ENCODE data around the gene STOX1.

The STOX1 gene

DNA sequence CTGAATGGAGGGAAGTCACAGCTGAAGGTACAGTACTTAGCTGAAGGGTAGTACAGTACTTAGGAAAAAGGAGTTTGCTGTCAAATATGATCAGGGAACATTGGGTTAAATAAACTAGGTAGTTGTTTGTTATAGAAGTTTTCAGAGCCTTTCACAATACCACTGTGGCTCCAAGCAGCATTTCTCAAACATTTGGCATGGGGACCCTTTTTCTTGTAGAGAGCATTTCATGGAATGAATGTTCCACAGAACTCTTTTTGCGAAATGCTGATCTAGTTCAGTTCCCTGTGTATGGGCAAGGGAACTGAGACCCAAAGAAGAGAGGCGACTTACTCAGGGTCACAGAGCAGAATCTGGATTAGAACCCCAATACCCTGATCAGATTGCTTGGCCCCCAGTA is 42.3 kb downstream of the STOX1 start:
- DNase-seq (ENCODE audit: low read depth, low spot score) = no peak
- H3K27ac ChIP-seq = no peak overlapping the region
- H3K9me3 ChIP-seq (ENCODE audit: low read depth, low read length) = no peaks in the 10 kb centered on the region
- H3K9ac ChIP-seq (ENCODE audit: insufficient read length) = no peak overlapping the region
- no peaks in the 10 kb centered on the region for H3K36me3 ChIP-seq (ENCODE audit: insufficient read depth, low read length)
- TF ChIP-seq POLR2AphosphoS5 (IDR thresholded peaks at IDR 0.05; ENCODE audit: borderline replicate concordance, low read depth, low read length) (no peak), EZH2 (IDR thresholded peaks at IDR 0.05) (no peak), FOXP2 (optimal IDR thresholded peaks at IDR 0.05; ENCODE audit: control extremely low read depth, extremely low read length, insufficient read depth) (no peak)
- H3K4me3 ChIP-seq = no peak overlapping the region

DNA sequence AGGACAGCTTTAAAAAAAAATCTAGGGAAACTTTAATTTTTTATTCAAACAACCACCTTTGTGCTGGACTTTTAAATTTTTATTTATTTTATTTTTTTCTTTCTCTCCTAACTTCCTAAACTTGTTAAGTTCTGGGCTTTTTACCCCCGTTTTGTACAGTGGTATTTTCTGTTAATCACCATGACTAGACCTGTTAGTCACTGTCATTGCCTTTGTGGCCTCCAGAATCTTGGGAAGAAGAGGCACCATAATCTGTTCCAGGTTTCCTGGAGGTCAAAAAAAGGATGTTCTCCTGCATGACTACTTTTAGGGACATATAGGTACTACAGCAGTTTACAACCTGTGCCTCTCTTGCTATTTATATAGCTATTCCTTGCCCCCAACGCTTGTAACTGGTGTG is 42.7 kb downstream of the STOX1 start:
- TF ChIP-seq POLR2AphosphoS5 (IDR thresholded peaks at IDR 0.05; ENCODE audit: borderline replicate concordance, low read depth, low read length) = no peak
- TF ChIP-seq FOXP2 (optimal IDR thresholded peaks at IDR 0.05; ENCODE audit: control extremely low read depth, extremely low read length, insufficient read depth) = no peak
- no peak for TF ChIP-seq EZH2 (IDR thresholded peaks at IDR 0.05)
- Histone ChIP-seq H3K36me3 (ENCODE audit: insufficient read depth, low read length) (no peaks in the 10 kb centered on the region), H3K9ac (ENCODE audit: insufficient read length) (no peak overlapping the region), H3K27ac (no peak overlapping the region), H3K9me3 (ENCODE audit: low read depth, low read length) (no peaks in the 10 kb centered on the region), H3K4me3 (no peak overlapping the region)
- no peak for DNase-seq (ENCODE audit: low read depth, low spot score)

DNA sequence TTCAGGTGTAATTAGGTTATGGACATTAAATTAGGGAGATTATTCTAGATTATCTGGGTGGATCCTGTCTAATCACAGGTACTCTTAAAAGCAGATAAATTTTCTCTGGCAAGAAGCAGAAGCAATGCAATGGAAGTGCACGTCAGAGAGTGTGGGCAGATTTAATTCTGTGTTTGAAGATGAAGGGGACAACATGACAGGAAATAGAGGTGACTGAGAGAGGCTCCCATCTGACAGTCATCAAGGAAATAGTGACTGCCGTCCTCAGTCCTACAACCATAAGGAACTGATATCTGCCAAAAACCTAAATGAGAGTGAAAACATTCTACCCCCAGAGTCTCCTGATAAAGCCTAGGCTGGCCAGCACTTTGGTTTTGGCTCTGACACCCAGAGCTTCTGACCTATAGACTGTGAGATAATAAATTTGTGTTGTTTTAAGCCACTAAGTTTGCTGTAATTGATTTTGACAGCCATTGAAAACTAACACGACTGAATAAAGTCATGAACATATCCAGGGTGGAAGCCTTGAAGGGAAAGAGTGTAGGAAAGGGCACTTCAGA is 43.3 kb downstream of the STOX1 start:
- no peak overlapping the region for H3K9ac ChIP-seq (ENCODE audit: insufficient read length)
- H3K4me3 ChIP-seq = no peak overlapping the region
- no peak for DNase-seq (ENCODE audit: low read depth, low spot score)
- H3K36me3 ChIP-seq (ENCODE audit: insufficient read depth, low read length) = no peaks in the 10 kb centered on the region
- no peaks in the 10 kb centered on the region for H3K9me3 ChIP-seq (ENCODE audit: low read depth, low read length)
- no peak overlapping the region for H3K27ac ChIP-seq
- TF ChIP-seq FOXP2 (optimal IDR thresholded peaks at IDR 0.05; ENCODE audit: control extremely low read depth, extremely low read length, insufficient read depth) = no peak
- TF ChIP-seq EZH2 (IDR thresholded peaks at IDR 0.05) = no peak
- TF ChIP-seq POLR2AphosphoS5 (IDR thresholded peaks at IDR 0.05; ENCODE audit: borderline replicate concordance, low read depth, low read length) = no peak

- TF ChIP-seq POLR2AphosphoS5 (IDR thresholded peaks at IDR 0.05; ENCODE audit: borderline replicate concordance, low read depth, low read length) = no peak
- TF ChIP-seq EZH2 (IDR thresholded peaks at IDR 0.05) = no peak
- TF ChIP-seq FOXP2 (optimal IDR thresholded peaks at IDR 0.05; ENCODE audit: control extremely low read depth, extremely low read length, insufficient read depth) = no peak
Observed at GRCh38 chr10:68871105-68871711, 43.9 kb downstream of the STOX1 start.

GRCh38 chr10:68871731-68872342 is 44.5 kb downstream of the STOX1 start:
- Histone ChIP-seq H3K27ac (no peak overlapping the region), H3K9ac (ENCODE audit: insufficient read length) (no peak overlapping the region), H3K9me3 (ENCODE audit: low read depth, low read length) (no peaks in the 10 kb centered on the region), H3K4me3 (peak overlapping the region; percentile 21; the same call in 1 of the 2 replicates), H3K36me3 (ENCODE audit: insufficient read depth, low read length) (no peaks in the 10 kb centered on the region)
- TF ChIP-seq POLR2AphosphoS5 (IDR thresholded peaks at IDR 0.05; ENCODE audit: borderline replicate concordance, low read depth, low read length) (no peak), FOXP2 (optimal IDR thresholded peaks at IDR 0.05; ENCODE audit: control extremely low read depth, extremely low read length, insufficient read depth) (no peak), EZH2 (IDR thresholded peaks at IDR 0.05) (no peak)
- peak; percentile 35 for DNase-seq (ENCODE audit: low read depth, low spot score)

More at GRCh38 chr10:68871105-68871711, 43.9 kb downstream of the STOX1 start:
- Histone ChIP-seq H3K4me3 (peak overlapping the region; percentile 21; the same call in 1 of the 2 replicates), H3K27ac (no peak overlapping the region), H3K9ac (ENCODE audit: insufficient read length) (no peak overlapping the region), H3K36me3 (ENCODE audit: insufficient read depth, low read length) (no peaks in the 10 kb centered on the region), H3K9me3 (ENCODE audit: low read depth, low read length) (no peaks in the 10 kb centered on the region)
- no peak for DNase-seq (ENCODE audit: low read depth, low spot score)

DNA sequence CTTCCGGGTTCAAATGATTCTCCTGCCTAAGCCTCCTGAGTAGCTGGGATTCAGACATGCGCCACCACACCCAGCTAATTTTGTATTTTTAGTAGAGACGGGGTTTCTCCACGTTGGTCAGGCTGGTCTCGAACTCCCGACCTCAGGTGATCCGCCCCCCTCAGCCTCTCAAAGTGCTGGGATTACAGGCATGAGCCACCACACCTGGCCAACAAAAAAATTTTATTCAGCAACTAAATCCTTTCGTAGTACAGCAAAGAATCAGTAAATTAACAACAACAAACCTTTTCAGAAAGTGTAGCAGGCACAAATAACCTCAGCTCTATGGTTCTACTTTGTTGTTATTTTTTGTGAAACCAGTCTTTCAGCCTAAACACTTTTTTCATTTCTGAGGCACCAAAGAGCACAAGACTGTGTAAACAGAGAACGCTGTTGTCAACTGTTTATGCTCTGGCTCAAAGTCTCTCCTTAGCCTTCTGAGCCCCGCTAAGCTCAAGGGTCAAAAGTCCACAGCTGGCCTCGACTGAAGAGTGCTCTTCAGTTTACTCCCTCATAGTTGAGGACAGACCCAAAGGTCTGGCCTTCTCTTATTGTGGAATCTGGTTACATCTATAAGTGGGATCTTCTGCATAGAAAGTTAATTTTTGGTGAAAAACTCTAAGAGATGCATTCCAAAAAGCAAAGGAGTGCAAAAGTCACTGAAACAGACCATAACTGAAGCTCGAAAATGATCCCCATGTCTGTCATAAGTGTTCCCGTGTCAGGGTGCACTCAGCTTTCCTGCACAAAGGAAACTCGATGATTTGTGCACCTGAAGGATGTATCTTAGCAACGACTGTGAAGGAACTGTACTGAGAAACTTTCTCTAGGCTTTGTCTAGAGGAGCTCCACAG is 49.2 kb downstream of the STOX1 start:
- Histone ChIP-seq H3K27ac (no peak overlapping the region), H3K36me3 (ENCODE audit: insufficient read depth, low read length) (no peaks in the 10 kb centered on the region), H3K9me3 (ENCODE audit: low read depth, low read length) (no peaks in the 10 kb centered on the region), H3K9ac (ENCODE audit: insufficient read length) (no peak overlapping the region), H3K4me3 (no peak overlapping the region)
- TF ChIP-seq EZH2 (IDR thresholded peaks at IDR 0.05) (no peak), POLR2AphosphoS5 (IDR thresholded peaks at IDR 0.05; ENCODE audit: borderline replicate concordance, low read depth, low read length) (no peak), FOXP2 (optimal IDR thresholded peaks at IDR 0.05; ENCODE audit: control extremely low read depth, extremely low read length, insufficient read depth) (no peak)
- no peak for DNase-seq (ENCODE audit: low read depth, low spot score)

DNA sequence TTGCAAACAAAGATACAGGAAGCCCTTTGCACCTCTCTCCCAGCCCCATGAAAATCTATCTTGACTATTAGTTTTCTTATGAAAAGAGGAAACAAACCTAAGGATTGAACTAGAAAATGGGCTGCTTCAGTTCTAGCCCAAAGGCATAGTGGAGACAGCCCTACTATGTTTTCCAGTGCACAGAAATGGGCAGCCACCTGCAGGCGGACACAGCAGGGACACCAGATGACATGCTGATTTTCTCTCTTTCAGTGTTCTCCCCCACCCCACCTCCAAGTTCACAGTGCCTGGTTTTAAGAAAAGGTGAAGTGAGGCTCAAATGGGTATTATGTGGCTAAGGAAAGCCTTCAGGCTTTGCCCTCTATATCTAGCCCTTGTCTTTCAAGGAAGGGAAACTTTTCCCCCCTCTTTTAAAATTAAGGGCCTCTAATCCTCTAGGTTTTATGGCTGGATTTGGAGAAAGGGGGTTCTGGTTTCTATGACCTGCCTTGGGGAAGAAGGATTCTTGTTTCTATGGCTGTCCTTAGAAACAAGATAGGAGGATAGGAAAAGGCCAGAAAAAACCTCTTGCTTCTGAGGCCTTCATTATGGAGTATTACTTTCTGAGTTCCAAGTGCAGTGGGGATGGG is 50.3 kb downstream of the STOX1 start:
- Histone ChIP-seq H3K9ac (ENCODE audit: insufficient read length) (no peak overlapping the region), H3K9me3 (ENCODE audit: low read depth, low read length) (no peaks in the 10 kb centered on the region), H3K27ac (no peak overlapping the region), H3K36me3 (ENCODE audit: insufficient read depth, low read length) (no peaks in the 10 kb centered on the region), H3K4me3 (no peak overlapping the region)
- TF ChIP-seq POLR2AphosphoS5 (IDR thresholded peaks at IDR 0.05; ENCODE audit: borderline replicate concordance, low read depth, low read length) = no peak
- DNase-seq (ENCODE audit: low read depth, low spot score) = no peak

GRCh38 chr10:68878496-68878895 is 51.2 kb downstream of the STOX1 start:
- H3K9me3 ChIP-seq (ENCODE audit: low read depth, low read length) = no peaks in the 10 kb centered on the region
- no peak overlapping the region for H3K9ac ChIP-seq (ENCODE audit: insufficient read length)
- H3K4me3 ChIP-seq = no peak overlapping the region
- DNase-seq (ENCODE audit: low read depth, low spot score) = no peak
- no peak overlapping the region for H3K27ac ChIP-seq
- H3K36me3 ChIP-seq (ENCODE audit: insufficient read depth, low read length) = no peaks in the 10 kb centered on the region
- TF ChIP-seq POLR2AphosphoS5 (IDR thresholded peaks at IDR 0.05; ENCODE audit: borderline replicate concordance, low read depth, low read length) (no peak), EZH2 (IDR thresholded peaks at IDR 0.05) (no peak), FOXP2 (optimal IDR thresholded peaks at IDR 0.05; ENCODE audit: control extremely low read depth, extremely low read length, insufficient read depth) (no peak)

Measured in SK-N-MC (cell line).